ENCODE measurements around the gene LCE2D.
"Not testable (repeated sequence)": the region's sequence is repeated elsewhere in the genome, so short reads cannot be mapped to it uniquely, and the experiment has no call there.

Gene LCE2D, protein sequence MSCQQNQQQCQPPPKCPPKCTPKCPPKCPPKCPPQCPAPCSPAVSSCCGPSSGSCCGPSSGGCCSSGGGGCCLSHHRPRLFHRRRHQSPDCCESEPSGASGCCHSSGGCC

DNA sequence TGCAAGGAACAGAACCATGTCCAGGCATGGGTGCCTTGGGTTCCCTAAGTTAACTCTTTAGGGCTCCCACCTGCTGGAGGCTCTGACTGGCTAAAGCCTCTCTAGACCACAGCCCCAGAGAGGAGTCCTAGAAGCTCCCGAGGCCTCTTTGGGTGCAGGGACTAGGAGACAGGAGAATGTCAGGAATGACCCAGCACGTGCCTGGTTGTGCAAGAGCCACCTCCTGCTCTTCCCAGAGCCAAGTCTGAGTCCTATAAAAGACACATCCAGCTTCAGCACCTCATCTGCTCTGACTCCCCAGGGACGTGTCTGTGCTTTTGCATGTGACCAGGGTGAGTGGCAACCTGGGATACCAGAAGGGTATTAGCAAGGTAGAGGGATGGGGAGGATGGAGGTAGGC lies at the start of gene LCE2D:
Gene LCE2D (plus strand): TSS at position 283 of the 400 bp plus-strand sequence. CDS start 726 bp downstream, outside the sequence.
- no peak for FAIRE-seq

DNA sequence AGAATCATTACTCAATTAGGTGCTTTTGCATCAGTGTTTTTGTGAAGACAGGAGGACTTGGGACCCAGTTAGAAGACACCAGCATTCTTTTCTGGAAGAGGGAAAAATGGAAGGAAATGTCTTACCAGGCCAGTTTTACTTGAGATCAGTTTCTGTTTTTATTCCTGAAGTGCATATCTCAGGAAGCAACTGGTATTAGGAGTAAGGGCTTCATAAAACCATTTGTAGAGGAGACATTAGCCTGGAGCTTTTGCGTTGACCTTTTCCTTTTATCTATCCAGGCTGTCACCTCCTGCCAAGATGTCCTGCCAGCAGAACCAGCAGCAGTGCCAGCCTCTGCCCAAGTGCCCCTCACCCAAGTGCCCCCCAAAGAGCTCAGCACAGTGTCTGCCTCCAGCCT lies 49.7 kb upstream of the LCE2D start, which contains the start of gene LCE3B:
Gene LCE3B (plus strand): TSS at position 301 of the 400 bp plus-strand sequence. CDS start 0 bp downstream, at position 301.
- FAIRE-seq: no peak

DNA sequence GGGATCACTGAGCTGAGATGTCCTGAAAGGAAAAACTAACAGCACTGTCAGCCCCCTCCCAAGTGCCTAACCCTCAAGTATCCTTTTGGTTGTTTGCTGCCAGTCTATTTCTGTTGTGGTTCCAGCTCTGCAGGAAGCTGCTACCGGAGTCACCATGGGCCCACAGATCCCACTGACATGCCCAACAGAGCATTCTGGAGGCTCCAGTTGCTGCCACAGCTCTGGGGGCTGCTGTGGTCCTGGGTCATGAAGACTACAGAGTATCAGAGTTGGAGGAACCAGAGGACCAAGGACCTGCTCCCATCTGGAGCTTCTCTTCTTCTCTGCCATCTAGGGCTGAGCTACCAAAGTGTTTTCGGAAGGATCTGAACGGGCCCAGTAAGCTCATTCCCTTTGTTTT lies 41.2 kb upstream of the LCE2D start:
- FAIRE-seq: no peak

GRCh38 chr1:152622803-152623202 lies 40.4 kb upstream of the LCE2D start, which contains the start of gene LCE3A:
TSS of gene LCE3A (minus strand) at chr1:152623103. CDS start at chr1:152623103, 0 bp downstream.
- FAIRE-seq: no peak

DNA sequence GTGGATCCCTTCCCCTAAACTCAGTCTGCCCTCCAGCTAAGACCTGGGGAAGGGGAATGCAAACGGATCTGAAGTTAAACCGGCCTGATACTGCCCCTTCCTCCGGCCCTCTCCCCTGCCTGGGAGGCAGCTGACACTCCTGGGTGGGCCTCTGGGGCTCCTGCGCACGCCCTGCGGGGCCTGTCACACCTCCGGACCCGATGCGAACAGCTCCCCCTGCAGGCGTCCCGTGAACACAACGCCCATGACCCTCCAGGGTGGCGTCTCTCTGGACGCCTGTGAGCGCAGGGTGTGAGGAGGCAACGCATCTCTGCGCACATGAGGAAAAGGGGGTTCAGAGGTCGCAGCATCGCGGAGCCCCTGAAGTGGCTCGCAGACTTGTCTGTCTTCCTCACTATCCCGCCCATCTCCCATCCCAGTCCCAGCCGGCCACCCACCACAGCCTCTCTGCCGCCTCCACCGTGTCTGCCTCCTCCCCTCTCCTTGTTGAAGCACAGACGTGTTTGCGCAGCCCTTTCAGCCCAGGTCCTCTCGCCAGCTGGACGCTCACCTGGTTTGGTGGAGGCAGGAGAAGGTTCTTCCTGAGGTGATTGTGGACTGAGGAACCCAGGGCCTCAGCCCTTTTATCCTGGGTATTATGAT lies 39.9 kb upstream of the LCE2D start:
- no peak for FAIRE-seq

GRCh38 chr1:152626744-152627143 lies 36.4 kb upstream of the LCE2D start:
- no peak for FAIRE-seq

DNA sequence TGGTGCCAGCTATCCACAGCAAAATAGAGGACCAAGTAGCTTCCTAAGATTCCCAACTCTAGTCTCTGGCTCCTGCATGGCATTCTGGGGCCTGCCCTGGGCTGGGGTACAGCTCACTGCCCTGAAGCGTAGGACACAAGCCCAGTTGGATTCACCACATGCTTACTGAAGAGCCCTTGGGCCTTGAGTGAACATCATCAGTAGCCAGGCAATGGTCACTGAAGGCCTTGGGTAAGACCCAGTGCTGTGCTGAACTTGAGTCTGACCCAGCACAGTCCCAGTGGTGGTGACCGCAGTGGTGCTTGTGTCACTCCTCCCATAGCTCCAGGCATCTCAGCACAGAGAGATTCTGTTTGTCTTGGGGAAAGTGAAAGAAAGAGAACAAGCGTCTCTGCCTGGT lies 32.6 kb upstream of the LCE2D start:
- FAIRE-seq: no peak

GRCh38 chr1:152640351-152640750 lies 22.8 kb upstream of the LCE2D start:
- no peak for FAIRE-seq

- FAIRE-seq: no peak
These were observed 19.2 kb upstream of the LCE2D start for GRCh38 chr1:152643945-152644344.

GRCh38 chr1:152645146-152645545 lies 18.0 kb upstream of the LCE2D start:
- no peak for FAIRE-seq

GRCh38 chr1:152646656-152647055 lies 16.5 kb upstream of the LCE2D start:
- no peak for FAIRE-seq

DNA sequence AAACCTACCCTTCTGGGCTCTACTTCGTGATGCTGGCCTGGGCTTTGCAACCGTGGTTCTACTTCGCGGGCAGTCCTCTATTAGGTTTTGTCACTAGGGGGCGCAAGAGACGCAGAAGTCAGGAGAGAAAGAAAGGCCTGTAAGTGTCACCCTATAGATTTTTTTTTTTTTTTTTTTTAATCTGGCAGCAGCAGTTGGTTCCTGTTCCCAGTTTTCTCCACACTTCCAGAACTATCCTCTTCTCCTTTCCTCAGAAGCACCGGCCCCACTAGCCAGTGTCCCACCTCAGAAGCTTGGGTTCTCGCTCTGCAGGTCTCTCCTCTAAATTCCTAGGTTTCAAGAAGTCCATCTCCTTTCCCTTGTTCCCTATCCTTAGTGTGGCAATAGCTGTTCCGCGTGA lies 9.1 kb upstream of the LCE2D start:
- no peak for FAIRE-seq

DNA sequence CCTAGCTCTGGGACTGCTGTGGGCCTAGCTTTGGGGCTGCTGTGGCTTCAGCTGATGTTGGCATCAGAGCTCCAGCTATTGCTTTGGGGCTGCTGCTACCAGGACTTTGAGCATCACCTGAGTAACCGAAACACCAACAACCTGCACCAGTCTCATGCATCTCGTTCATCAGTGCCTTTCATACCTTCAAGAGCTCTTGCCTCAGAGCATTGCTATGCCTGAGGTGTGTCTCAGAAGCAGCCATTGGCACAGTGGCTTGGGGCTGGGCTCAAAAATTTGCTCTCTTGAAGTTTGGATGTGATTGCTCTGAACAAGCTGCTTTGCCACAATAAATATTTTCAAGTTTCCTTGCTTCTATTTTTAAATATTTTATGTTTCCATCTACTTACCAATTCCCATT lies 6.7 kb upstream of the LCE2D start:
- FAIRE-seq: no peak

DNA sequence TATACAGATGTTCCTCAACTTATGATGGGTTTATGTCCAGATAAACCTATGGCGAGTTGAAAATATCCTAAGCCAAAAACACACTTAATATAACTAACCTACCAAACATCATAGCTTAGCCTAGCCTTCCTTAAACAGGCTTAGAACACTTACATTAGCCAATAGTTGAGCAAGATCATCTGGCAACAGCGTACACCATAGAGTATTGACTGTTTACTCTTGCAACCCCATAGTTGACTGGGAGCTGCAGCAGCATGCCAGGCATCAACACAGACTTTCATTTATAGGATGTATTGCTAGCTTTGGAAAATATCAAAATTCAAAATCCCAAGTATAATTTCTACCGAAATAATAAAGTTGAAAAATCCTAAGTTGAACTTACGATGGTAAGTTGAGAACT lies 5.5 kb upstream of the LCE2D start:
- FAIRE-seq: no peak

- no peak for FAIRE-seq
These were observed 4.5 kb upstream of the LCE2D start for GRCh38 chr1:152658649-152659048.

DNA sequence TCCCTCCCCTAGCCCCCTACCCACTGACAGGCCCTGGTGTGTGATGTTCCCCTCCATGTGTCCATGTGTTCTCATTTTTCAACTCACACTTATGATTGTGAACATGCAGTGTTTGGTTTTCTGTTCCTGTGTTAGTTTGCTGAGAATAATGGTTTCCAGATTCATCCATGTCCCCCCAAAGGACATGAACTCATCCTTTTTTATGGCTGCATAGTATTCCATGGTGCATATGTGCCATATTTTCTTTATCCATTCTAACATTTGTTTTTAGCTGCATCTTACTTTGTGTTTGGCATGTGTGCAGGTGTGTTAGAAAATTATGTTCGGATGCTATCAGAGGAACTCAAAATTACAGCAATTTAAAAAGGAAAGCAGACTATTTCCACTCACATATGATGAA lies 3.0 kb downstream of the LCE2D start:
- FAIRE-seq: not testable (repeated sequence)

DNA sequence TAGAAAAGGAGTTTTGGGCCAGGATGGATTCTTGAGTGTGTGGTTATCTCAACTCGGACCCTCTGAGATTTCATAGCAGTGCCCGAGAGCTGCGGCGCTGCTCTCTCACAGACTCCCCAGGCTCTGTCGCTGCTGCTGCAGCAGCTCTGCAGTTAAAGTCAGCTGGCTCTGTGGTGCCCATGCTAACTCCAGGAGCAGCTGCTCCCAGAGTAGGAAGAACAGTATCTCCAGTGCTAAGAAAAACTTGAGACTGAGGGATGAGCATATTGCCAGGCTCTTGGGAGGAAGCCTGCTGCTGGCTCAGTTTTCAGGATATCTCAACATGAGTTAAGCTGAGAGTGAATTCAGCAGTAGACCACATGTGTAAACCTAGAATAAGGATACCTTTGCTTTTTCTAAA lies 4.5 kb downstream of the LCE2D start:
- FAIRE-seq: no peak

- no peak for FAIRE-seq
These were observed 9.8 kb downstream of the LCE2D start for GRCh38 chr1:152673016-152673415.

GRCh38 chr1:152674983-152675382 lies 11.8 kb downstream of the LCE2D start, which contains the start of gene LCE2C:
TSS of gene LCE2C (plus strand) at chr1:152675279. CDS start at chr1:152676016, 737 bp downstream.
- FAIRE-seq: not testable (repeated sequence)

GRCh38 chr1:152679459-152679858 lies 16.3 kb downstream of the LCE2D start:
- no peak for FAIRE-seq

DNA sequence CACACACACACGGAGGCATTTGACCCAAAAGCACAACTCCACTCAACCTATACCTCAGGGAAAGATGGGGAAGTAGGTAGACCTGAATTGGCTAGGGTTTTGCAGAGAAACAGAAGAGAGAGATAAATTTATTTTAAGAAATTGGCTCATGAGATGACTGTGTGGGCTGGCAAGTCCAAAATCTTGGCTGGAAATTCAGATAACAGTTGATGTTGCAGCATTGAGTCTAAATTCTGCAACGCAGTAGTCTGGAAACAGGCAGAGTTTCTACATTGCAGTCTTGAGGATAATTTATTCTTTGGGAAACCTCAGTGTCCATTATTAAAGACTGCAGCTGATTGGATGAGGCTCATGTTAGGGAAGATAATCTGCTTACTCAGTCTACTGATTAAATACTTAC lies 18.4 kb downstream of the LCE2D start:
- FAIRE-seq: no peak

- no peak for FAIRE-seq
These were observed 20.7 kb downstream of the LCE2D start for GRCh38 chr1:152683846-152684245.

GRCh38 chr1:152685823-152686222 lies 22.6 kb downstream of the LCE2D start, which contains the start of gene LCE2B:
TSS of gene LCE2B (plus strand) at chr1:152686123. CDS start at chr1:152686844, 721 bp downstream.
- not testable (repeated sequence) for FAIRE-seq

Data from islet of Langerhans (tissue), 1 donor.